GM19025 (cell line): ENCODE data around the gene ITIH1.
"Not testable (repeated sequence)": the region's sequence is repeated elsewhere in the genome, so short reads cannot be mapped to it uniquely, and the experiment has no call there.

Source experiments
- ATAC-seq: cut with Tn5 transposase; IDR thresholded peaks from one replicate; pipeline ENCODE4 v1.9.1; 2021; ENCODE audit warnings: mild to moderate bottlenecking, low read depth, moderate library complexity; ENCODE audit not compliant: unreplicated experiment

The ITIH1 gene

DNA sequence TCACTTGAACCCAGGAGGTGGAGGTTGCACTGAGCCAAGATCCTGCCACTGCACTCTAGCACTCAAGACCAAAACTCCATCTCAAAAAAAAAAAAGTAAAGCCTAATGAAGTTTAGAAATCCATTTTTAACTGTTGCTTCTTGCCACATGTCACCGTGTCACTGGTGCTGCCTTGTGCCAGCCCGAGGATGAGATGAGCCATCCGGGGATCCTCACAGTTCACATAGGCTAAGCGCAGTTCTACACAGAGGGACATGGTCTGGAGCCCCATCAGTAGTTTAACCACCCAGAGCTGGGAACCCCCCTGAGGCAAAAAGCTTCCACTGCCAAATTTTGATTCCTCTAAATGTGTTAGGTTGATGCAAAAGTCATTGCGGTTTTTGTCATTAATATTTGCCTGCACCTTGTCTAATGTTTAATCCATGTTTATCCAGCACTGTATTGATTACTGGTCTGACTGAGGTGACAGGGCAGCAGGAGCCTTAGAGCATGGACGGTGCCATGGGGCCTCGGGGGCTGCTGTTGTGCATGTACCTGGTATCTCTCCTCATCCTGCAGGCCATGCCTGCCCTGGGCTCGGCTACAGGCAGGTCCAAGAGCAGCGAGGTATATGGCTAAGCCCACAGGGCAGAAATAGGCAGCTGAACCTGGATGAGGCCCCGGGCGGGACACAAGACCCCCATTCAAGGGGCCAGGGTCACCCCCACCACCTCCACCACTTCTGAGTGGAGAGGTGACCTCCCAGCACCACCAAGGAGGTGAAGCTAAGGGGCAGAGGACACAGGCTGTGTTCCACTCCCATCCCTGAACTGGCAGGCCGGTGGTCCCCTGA lies at the start of gene ITIH1:
Gene ITIH1, plus strand, starts transcription at position 473 of the 832 bp plus-strand sequence. Its CDS starts 17 bp downstream, at position 490.
- ATAC-seq = no peak

- ATAC-seq = not testable (repeated sequence)
Measured at GRCh38 chr3:52728753-52729152, 48.6 kb upstream of the ITIH1 start.

GRCh38 chr3:52730681-52731080 lies 46.7 kb upstream of the ITIH1 start:
- no peak for ATAC-seq

DNA sequence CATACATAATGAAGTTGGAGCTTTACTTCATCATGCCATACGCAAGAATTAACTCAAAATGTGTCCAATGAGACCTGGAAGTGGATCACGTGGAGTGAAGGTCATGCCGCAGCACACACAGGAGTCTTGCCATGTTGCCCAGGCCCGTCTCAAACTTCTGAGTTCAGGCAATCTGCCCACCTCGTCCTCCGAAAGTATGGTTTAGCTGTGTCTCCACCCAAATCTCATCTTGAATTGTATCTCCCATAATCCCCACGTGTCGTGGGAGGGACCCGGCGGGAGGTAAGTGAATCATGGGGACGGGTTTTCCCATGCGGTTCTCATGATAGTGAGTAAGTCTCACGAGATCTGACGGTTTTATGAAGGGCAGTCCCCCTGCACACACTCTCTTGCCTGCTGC lies 45.8 kb upstream of the ITIH1 start:
- ATAC-seq = no peak

DNA sequence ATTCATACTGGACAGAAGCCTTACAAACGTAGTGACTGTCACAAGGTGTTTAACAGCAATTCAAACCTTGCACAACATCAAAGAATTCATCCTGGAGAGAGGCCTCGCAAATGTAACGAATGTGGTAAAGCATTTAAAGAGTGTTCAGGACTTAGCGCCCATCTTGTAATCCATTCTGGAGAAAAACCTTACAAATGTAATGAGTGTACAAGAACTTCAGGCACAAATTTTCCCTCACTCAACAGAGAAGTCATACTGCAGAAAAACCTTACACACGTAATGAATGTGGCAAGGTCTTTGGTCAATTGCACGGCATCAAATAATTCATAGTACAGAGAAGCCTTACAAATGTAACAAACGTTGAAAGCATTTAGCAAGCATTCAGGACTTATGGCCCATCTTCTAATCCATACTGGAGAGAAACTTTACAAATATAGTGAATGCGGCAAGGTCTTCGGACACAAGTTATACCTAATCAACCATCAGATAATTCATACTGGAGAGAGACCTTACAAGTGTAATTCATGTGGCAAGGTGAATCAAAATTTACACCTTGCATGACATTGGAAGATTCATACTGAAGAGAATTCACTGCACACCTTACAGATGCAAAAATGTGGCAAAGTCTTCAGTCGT lies 44.0 kb upstream of the ITIH1 start:
- no peak for ATAC-seq

DNA sequence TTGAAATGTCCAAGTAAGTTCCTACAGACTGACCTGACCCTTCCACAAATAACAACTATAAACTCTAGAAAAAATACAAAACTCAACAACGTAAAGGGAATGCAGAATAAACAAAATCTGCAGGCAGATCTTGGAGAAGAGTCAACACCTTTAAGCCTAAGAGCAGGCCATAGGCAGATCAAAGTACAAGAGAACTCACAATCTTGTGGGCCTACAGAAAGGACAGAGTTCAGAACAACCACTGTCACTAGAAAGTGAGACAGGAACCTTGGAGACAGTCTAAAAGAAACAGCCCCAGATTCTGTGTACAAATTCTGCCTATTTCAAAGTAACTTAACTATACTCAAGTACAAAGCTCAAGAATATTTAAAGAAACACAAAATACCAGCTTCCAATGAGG lies 37.7 kb upstream of the ITIH1 start:
- no peak for ATAC-seq

GRCh38 chr3:52742418-52743041 lies 34.9 kb upstream of the ITIH1 start:
- no peak for ATAC-seq

DNA sequence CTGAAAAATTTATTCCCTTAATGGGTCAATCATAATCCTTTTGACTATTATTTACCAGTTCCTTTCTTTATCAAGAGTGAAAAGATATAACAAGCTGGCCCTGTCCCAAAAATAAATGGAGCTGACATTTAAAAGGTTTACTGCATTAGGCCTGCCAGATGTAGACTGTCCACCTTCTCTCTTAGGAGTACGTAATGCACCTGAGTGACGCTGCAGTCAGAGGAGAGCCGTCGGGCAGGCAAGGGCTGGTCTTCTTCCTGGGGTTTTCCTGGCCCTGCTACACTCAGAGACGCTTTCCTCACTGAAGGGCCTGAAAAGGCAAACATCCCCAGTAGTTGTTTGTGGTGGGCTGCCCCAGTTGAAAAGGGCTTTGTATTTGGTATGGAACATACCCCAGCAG lies 34.2 kb upstream of the ITIH1 start:
- ATAC-seq = no peak

DNA sequence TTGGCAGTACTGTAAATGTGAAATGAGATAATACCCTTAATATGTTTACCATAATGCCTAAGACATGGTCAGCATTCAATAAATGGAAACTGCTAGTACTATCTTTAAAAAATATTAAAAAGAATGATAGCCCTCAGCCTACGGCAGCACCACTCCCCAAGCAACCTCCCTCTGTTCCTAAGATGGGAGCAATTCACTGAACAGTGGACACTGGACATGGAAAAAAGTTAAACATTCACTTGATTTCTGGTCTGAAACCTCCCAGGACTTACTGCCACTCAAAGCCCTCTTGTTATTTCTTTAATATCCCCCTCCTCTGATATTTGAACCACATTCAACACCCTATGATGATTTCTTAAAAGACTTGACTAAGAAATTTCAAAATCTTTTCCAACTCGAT lies 33.7 kb upstream of the ITIH1 start:
- no peak for ATAC-seq

DNA sequence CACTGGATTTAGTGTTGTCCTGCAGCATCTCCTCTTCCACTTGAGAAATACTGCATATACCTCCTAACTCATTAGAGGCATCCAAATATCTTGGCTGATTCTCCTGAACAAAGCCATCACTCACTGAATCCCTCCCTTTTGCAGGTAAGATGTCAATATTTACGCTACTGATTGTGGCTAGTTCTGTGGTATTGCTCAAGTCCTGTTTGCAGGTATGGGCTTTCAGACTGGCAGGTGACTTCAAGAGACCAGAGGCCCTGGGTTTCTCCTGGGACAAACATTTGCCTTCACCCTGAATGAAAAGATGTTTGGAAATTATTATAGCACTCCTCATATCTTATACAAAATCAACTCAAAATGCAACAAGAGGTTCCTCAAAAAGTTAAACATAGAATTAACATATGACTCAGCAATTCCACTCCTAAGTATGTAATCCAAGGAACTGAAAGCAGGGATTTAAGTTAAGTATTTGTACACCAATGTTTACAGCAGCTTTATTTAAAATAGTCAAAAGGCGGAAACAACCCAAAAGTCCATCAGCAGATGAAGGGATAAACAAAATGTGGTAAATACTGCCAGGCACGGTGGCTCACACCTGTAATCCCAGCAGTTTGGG lies 25.2 kb upstream of the ITIH1 start:
- ATAC-seq = no peak

DNA sequence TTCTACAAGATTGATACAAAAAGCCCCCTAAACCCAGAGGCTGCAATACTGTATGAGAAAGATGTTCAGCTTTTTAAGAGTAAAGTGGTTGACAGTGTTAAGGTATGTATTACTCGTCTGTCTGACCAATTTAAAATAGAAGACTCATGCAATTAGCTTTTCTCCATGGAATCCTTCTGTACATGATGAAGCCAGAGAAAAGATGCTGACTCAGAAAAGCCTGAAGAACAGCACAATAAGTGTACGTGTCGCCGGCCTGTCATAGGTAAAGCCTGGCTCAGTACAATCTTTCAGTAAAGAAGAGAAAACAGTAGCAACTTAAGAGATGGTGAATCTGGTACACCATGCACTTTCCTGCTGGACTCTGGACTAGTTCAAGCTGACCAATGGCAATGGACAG lies 23.0 kb upstream of the ITIH1 start:
- no peak for ATAC-seq

- no peak for ATAC-seq
Measured at GRCh38 chr3:52756141-52756540, 21.3 kb upstream of the ITIH1 start.

DNA sequence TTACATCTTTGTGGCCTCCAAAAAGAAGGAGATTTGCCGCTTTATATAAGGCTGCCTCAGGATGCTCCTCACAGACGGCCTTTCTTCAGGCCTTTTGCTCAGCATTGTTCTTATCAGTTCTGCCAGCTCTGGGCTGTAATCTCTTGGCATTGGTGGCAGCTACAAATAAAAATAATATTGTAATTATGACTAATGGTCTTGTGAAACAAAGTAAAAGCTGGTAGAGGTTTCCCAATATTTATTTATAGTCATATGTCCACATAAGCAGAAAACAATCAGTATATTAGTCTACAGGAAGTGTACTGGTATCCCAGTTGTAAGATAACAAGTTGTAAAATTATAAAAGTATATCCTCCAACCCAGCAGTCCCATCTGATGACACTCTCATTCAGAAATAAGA lies 13.9 kb upstream of the ITIH1 start:
- ATAC-seq = no peak

DNA sequence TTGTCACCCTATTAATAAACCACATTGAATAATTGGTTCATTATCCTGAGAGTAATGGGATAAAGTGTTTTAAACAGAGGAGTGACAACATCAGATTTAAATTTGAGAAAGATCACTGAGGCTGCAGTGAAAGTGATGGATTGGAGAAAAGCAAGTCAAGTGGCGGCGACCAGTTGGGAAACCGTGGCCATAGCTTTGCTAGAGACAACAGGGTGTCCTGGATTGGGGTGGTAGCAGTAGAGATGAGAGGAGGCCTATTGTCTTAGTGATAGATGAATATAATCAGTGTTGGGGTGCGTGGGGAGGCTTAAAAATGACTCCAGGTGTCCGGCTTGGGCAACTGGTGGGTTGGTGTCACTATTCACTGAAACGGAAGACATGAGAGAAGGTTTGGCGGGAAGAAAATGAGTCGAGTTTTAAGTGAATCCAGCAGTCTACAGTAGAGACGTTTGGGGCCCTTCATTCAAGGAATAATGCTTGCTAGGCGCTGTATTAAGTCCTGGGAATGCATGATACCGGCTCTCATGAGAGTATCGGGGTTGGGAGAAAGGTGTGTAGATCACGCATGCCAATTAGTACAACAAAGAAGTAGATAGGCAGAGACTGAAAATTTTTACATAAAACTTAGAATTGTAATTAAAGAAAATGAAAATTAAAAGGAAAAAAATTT lies 7.5 kb upstream of the ITIH1 start:
- ATAC-seq = no peak

DNA sequence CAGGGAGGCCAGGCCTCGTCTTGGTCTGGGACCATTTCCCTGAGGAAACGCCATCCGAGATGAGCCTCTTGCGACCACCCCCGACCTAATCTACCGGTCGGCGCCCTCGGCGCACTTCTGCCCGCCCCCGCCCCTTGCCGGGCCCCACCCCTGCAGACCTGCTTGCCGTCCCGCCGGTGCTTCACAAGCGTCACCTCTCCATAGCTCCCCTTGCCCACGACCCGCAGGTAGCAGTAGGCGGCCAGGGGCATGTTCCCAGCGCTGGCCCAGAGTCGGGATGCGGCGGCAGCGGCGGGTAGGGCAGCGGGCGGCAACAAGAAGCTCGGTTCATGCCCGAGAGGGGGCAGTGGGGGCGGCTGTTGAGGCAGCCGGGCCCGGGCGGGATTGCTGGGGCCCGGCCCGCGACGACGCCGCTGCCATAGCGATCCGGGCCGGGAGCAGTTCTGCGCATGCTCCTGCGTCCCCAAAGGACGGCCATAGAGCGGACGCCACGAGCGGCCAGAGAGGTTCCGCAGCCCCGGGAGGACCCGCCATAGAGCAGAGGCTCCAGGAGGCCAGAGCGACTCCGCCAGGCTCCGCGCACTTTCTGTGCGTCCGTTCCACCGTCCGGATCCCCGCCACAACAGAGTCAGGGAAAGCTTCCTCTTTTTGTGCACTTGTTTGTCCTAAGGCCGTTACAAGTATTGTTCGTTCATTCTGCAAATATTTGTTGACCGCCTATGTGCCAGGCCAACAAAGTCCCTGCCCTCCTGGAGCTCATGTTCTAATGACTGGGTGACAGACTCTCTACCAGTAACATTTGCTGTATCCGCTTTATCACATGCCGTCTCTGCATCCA lies 6.7 kb upstream of the ITIH1 start, which contains the start of gene NEK4:
Gene NEK4, minus strand, starts transcription at position 445 of the 838 bp plus-strand sequence. Its CDS starts 194 bp downstream, at position 251.
- peak; percentile 93 for ATAC-seq

DNA sequence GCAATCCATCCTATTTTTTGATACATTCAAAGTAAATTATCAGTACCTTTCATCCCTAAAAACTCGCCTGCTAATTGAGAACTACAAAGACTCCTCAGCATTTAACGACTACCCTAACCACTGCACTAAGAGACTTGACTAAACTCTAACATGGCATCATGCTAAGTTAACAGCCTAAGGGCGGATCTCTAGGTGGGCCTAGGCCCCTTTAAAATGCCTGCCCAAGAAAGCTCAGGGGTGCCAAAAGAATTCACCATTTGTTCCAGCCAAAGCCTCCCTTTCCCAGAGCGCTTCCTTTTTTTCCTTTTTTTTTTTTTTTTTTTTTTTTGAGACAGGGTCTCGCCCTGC lies 6.1 kb upstream of the ITIH1 start:
- no peak for ATAC-seq

DNA sequence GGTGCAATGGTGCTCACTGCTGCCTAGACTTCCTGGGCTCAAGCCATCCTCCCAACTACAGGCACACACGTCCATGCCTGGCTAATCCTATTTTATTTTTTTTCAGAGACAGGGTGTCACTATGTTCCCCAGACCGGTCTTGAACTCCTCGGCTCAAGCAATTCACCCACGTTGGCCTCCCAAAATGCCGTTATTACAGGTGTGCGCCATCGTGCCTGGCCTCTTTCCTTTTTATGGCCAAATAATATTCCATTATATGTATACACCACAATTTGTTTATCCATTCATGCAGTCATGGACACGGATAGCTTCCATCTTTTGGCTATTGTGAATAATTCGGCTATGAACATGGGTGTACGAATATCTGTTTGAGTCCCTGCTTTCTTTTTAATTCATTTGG lies 5.7 kb upstream of the ITIH1 start:
- no peak for ATAC-seq

- no peak for ATAC-seq
Measured at GRCh38 chr3:52773361-52774065, 3.9 kb upstream of the ITIH1 start.

GRCh38 chr3:52774066-52774713 lies 3.2 kb upstream of the ITIH1 start:
- no peak for ATAC-seq
